ENCODE results near the gene GALNT14. TPM values are rescaled to one million over a fixed set of nuclear protein-coding genes. Genes with fewer than 3 reads are reported as not detected.

Gene GALNT14
- total RNA-seq, 1 donor from 2014 or later = 2.1 TPM

GRCh38 chr2:31071741-31072140 lies 66.5 kb downstream of the GALNT14 start:
- Histone ChIP-seq H3K9ac (ENCODE audit: low read length) (no peak overlapping the region), H3K27me3 (ENCODE audit: insufficient read depth, low read length) (no peaks in the 10 kb centered on the region), H3K9me3 (ENCODE audit: insufficient read depth, low read depth, low read length) (peaks cover 2% of the 10 kb centered on the region), H4K20me1 (ENCODE audit: insufficient read depth, low read length) (no peaks in the 10 kb centered on the region), H3K4me3 (ENCODE audit: insufficient read depth, low read depth, low read length) (no peak overlapping the region), H3K36me3 (ENCODE audit: insufficient read depth, low read length) (no peaks in the 10 kb centered on the region), H3K4me1 (ENCODE audit: insufficient read depth, low read length) (no peaks in the 10 kb centered on the region), H3K4me2 (ENCODE audit: low read length) (no peak overlapping the region), H3K79me2 (ENCODE audit: insufficient read depth, low read length) (no peaks in the 10 kb centered on the region), H2AFZ (ENCODE audit: low read depth, low read length) (no peak overlapping the region), H3K27ac (ENCODE audit: low read depth, low read length) (no peak overlapping the region)
- no peak for TF ChIP-seq EZH2 (IDR thresholded peaks at IDR 0.05; ENCODE audit: insufficient read depth, low read length)
- H3K9me3 Mint-ChIP-seq (ENCODE audit: unreplicated experiment) = peaks cover 8% of the 10 kb centered on the region
- H3K27ac Mint-ChIP-seq (ENCODE audit: unreplicated experiment) = no peak overlapping the region
- no peak for FAIRE-seq
- H3K4me3 Mint-ChIP-seq (ENCODE audit: unreplicated experiment) = no peak overlapping the region
- H3K4me1 Mint-ChIP-seq (ENCODE audit: low read depth, unreplicated experiment) = no peaks in the 10 kb centered on the region
- peaks cover 2% of the 10 kb centered on the region for H3K36me3 Mint-ChIP-seq (ENCODE audit: low read depth, unreplicated experiment)
- H3K27me3 Mint-ChIP-seq (ENCODE audit: low read depth, unreplicated experiment) = peaks cover 12% of the 10 kb centered on the region
- no peak for DNase-seq (ENCODE audit: low read depth)

GRCh38 chr2:31070339-31071125 lies 67.7 kb downstream of the GALNT14 start:
- no peaks in the 10 kb centered on the region for H3K4me1 ChIP-seq (ENCODE audit: insufficient read depth, low read length)
- H3K27me3 Mint-ChIP-seq (ENCODE audit: low read depth, unreplicated experiment) = peaks cover 12% of the 10 kb centered on the region
- peaks cover 4% of the 10 kb centered on the region for H3K4me1 Mint-ChIP-seq (ENCODE audit: low read depth, unreplicated experiment)
- H3K9me3 ChIP-seq (ENCODE audit: insufficient read depth, low read depth, low read length) = peaks cover 2% of the 10 kb centered on the region
- DNase-seq (ENCODE audit: low read depth) (no peak), FAIRE-seq (no peak)
- H3K36me3 ChIP-seq (ENCODE audit: insufficient read depth, low read length) = no peaks in the 10 kb centered on the region
- no peaks in the 10 kb centered on the region for H4K20me1 ChIP-seq (ENCODE audit: insufficient read depth, low read length)
- H3K4me3 ChIP-seq (ENCODE audit: insufficient read depth, low read depth, low read length) = no peak overlapping the region
- H3K36me3 Mint-ChIP-seq (ENCODE audit: low read depth, unreplicated experiment) = peaks cover 2% of the 10 kb centered on the region
- H3K9ac ChIP-seq (ENCODE audit: low read length) = no peak overlapping the region
- H3K27ac Mint-ChIP-seq (ENCODE audit: unreplicated experiment) = no peak overlapping the region
- peaks cover 8% of the 10 kb centered on the region for H3K9me3 Mint-ChIP-seq (ENCODE audit: unreplicated experiment)
- TF ChIP-seq EZH2 (IDR thresholded peaks at IDR 0.05; ENCODE audit: insufficient read depth, low read length) = no peak
- no peak for TF ChIP-seq CTCF (IDR thresholded peaks at IDR 0.05; ENCODE audit: insufficient read depth, low read depth, low read length)
- H3K27ac ChIP-seq (ENCODE audit: low read depth, low read length) = no peak overlapping the region
- H3K79me2 ChIP-seq (ENCODE audit: insufficient read depth, low read length) = no peaks in the 10 kb centered on the region
- no peak overlapping the region for H3K4me3 Mint-ChIP-seq (ENCODE audit: unreplicated experiment)
- H3K4me2 ChIP-seq (ENCODE audit: low read length) = no peak overlapping the region
- no peak overlapping the region for H2AFZ ChIP-seq (ENCODE audit: low read depth, low read length)
- no peaks in the 10 kb centered on the region for H3K27me3 ChIP-seq (ENCODE audit: insufficient read depth, low read length)

- Histone ChIP-seq H3K79me2 (ENCODE audit: insufficient read depth, low read length) (no peaks in the 10 kb centered on the region), H3K27me3 (ENCODE audit: insufficient read depth, low read length) (no peaks in the 10 kb centered on the region), H2AFZ (ENCODE audit: low read depth, low read length) (no peak overlapping the region), H3K27ac (ENCODE audit: low read depth, low read length) (no peak overlapping the region), H3K4me1 (ENCODE audit: insufficient read depth, low read length) (no peaks in the 10 kb centered on the region), H3K36me3 (ENCODE audit: insufficient read depth, low read length) (no peaks in the 10 kb centered on the region), H3K9me3 (ENCODE audit: insufficient read depth, low read depth, low read length) (peaks cover 2% of the 10 kb centered on the region), H3K9ac (ENCODE audit: low read length) (no peak overlapping the region), H3K4me3 (ENCODE audit: insufficient read depth, low read depth, low read length) (no peak overlapping the region), H3K4me2 (ENCODE audit: low read length) (no peak overlapping the region), H4K20me1 (ENCODE audit: insufficient read depth, low read length) (no peaks in the 10 kb centered on the region)
- Mint-ChIP-seq H3K27ac (ENCODE audit: unreplicated experiment) (no peak overlapping the region), H3K27me3 (ENCODE audit: low read depth, unreplicated experiment) (peaks cover 16% of the 10 kb centered on the region), H3K9me3 (ENCODE audit: unreplicated experiment) (peaks cover 5% of the 10 kb centered on the region), H3K4me1 (ENCODE audit: low read depth, unreplicated experiment) (peaks cover 4% of the 10 kb centered on the region), H3K4me3 (ENCODE audit: unreplicated experiment) (no peak overlapping the region), H3K36me3 (ENCODE audit: low read depth, unreplicated experiment) (peaks cover 2% of the 10 kb centered on the region)
- DNase-seq (ENCODE audit: low read depth) = no peak
- TF ChIP-seq CTCF (IDR thresholded peaks at IDR 0.05; ENCODE audit: insufficient read depth, low read depth, low read length) (no peak), EZH2 (IDR thresholded peaks at IDR 0.05; ENCODE audit: insufficient read depth, low read length) (no peak)
- FAIRE-seq = no peak
Measured at GRCh38 chr2:31069643-31070325, 68.5 kb downstream of the GALNT14 start.
